ENCODE results near the gene PPM1J.
"Not testable (repeated sequence)": the region's sequence is repeated elsewhere in the genome, so short reads cannot be mapped to it uniquely, and the experiment has no call there.

Gene PPM1J

GRCh38 chr1:112721294-112721693 lies 6.2 kb upstream of the PPM1J start:
- not testable (repeated sequence) for FAIRE-seq

GRCh38 chr1:112720800-112721199 lies 5.7 kb upstream of the PPM1J start:
- FAIRE-seq, result no peak

- no peak for FAIRE-seq
These were observed 4.6 kb upstream of the PPM1J start for GRCh38 chr1:112719706-112720105.

GRCh38 chr1:112718691-112719418 lies 3.7 kb upstream of the PPM1J start:
- FAIRE-seq, result no peak

- FAIRE-seq, result no peak
These were observed 2.2 kb upstream of the PPM1J start for GRCh38 chr1:112717263-112717873.

- FAIRE-seq, result no peak
These were observed 1.1 kb upstream of the PPM1J start for GRCh38 chr1:112716133-112716720.

GRCh38 chr1:112714313-112715263 lies 544 bp downstream of the PPM1J start:
- FAIRE-seq, result no peak

GRCh38 chr1:112713466-112714312 lies 1.4 kb downstream of the PPM1J start:
- FAIRE-seq, result no peak

GRCh38 chr1:112712701-112713128 lies 2.4 kb downstream of the PPM1J start:
- no peak for FAIRE-seq

GRCh38 chr1:112712191-112712590 lies 2.9 kb downstream of the PPM1J start:
- no peak for FAIRE-seq

- no peak for FAIRE-seq
These were observed 3.5 kb downstream of the PPM1J start for GRCh38 chr1:112711670-112712069.

- FAIRE-seq, result no peak
These were observed 4.1 kb downstream of the PPM1J start for GRCh38 chr1:112711041-112711440.

- FAIRE-seq, result no peak
These were observed 4.5 kb downstream of the PPM1J start for GRCh38 chr1:112710586-112710985.

- FAIRE-seq, result no peak
These were observed 5.0 kb downstream of the PPM1J start for GRCh38 chr1:112710159-112710558.

- FAIRE-seq, result no peak
These were observed 6.6 kb downstream of the PPM1J start for GRCh38 chr1:112708489-112708888.

- no peak for FAIRE-seq
These were observed 7.1 kb downstream of the PPM1J start for GRCh38 chr1:112708002-112708448.

- FAIRE-seq, result no peak
These were observed 7.7 kb downstream of the PPM1J start for GRCh38 chr1:112707221-112708001.

GRCh38 chr1:112706505-112707220 lies 8.5 kb downstream of the PPM1J start, which contains the start of gene RHOC:
Gene RHOC, minus strand, starts transcription at chr1:112707127. Its CDS starts 3,328 bp downstream, at chr1:112703799.
- FAIRE-seq, result no peak

GRCh38 chr1:112704934-112705627 lies 10.1 kb downstream of the PPM1J start:
- no peak for FAIRE-seq
